Breast epithelium (tissue), 3 donors: ENCODE data around the gene ATOSA.

Experiments used
- POLR2AphosphoS5 ChIP-seq, 3 donors: sonication (generic); formaldehyde crosslinking; IDR thresholded peaks; one replicate each; pipeline ENCODE4 v1.6.1; 2017; ENCODE audit warnings: antibody characterized with exemption in 3 of 3
- TF ChIP-seq, protein P1 (sequence below), 3 donors: fragments of 450-650 bp; IDR thresholded peaks; one replicate each; pipeline ENCODE4 v1.5.1; 2016 to 2017; ENCODE audit warnings: antibody characterized with exemption in 3 of 3, mild to moderate bottlenecking in 3 of 3, moderate library complexity in 3 of 3

DNA sequence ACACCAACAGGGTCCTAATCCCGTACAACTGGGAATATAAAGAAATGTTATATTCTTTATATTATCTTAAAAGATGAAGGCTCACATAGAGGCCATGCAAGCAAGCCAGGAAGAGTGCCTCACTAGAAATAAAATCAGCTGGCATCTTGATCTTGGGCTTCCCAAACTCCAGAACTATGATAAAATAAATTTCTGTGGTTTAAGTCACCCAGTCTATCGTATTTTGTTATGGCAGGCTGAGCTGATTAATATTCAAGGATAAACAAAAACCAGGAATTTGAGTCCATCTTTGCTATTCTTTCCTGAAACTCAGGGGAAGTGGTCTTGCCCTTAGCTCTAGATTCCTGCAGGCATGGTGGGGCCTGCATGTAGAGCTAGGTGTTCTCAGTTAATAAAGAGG is 42.7 kb downstream of the ATOSA start:
- TF ChIP-seq, protein P1, sequence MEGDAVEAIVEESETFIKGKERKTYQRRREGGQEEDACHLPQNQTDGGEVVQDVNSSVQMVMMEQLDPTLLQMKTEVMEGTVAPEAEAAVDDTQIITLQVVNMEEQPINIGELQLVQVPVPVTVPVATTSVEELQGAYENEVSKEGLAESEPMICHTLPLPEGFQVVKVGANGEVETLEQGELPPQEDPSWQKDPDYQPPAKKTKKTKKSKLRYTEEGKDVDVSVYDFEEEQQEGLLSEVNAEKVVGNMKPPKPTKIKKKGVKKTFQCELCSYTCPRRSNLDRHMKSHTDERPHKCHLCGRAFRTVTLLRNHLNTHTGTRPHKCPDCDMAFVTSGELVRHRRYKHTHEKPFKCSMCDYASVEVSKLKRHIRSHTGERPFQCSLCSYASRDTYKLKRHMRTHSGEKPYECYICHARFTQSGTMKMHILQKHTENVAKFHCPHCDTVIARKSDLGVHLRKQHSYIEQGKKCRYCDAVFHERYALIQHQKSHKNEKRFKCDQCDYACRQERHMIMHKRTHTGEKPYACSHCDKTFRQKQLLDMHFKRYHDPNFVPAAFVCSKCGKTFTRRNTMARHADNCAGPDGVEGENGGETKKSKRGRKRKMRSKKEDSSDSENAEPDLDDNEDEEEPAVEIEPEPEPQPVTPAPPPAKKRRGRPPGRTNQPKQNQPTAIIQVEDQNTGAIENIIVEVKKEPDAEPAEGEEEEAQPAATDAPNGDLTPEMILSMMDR (IDR thresholded peaks at IDR 0.05) = no peak
- no peak for TF ChIP-seq POLR2AphosphoS5 (IDR thresholded peaks at IDR 0.05)
